ENCODE measurements around the gene SACM1L.

SACM1L gene

DNA sequence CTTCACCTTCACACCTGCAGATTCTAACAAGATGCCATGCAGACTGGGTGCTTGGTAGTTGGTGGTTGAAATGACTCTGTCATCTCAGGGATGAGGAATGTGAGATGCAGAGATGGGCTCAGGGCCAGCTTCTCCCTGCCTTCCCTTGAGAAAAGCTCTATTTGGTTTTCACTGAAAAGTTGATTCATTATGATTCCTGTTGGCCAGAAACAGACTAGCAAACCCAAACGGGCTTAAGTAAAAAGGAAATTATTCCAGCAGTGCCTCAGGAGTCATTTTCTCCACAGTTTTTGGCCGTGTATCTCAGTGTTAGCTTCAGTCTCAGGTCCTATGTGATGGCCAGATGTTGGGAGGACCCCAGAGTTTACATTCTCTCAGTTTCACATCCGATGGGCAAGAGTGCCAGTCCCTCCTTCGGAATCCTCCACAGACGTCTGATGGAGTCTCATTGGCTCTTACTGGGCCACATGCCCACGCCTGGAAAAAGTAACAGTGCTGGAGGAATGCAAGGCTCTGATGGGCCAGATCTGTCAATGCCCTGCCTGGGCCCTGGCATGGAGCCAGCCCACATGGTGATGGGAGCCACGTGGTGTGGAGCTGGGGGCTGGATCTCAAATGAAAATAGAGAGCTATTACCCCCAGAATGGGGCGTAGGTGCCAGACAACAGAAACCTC is 22.3 kb upstream of the SACM1L start:
- Histone ChIP-seq H3K27me3 (ENCODE audit: insufficient read depth, low read length, poor library complexity) (no peaks in the 10 kb centered on the region), H3K4me1 (ENCODE audit: insufficient read depth, low read length) (peaks cover 25% of the 10 kb centered on the region), H3K9me3 (ENCODE audit: insufficient read depth, low read length, severe bottlenecking) (no peaks in the 10 kb centered on the region), H4K20me1 (ENCODE audit: insufficient read depth, low read length) (no peaks in the 10 kb centered on the region; the same call in 1 of the 2 replicates), H3K27ac (ENCODE audit: low read length) (0 out of 2 replicates have a peak overlapping the region, but pooled peaks have one; percentile 15), H3K79me2 (ENCODE audit: insufficient read depth, low read length) (peaks cover 33% of the 10 kb centered on the region), H2AFZ (ENCODE audit: low read depth, low read length) (no peak overlapping the region), H3K4me2 (ENCODE audit: insufficient read depth, low read length) (no peak overlapping the region), H3K36me3 (ENCODE audit: insufficient read depth, low read length) (peaks cover 67% of the 10 kb centered on the region), H3K4me3 (ENCODE audit: low read depth in 1 of 2, low read length in 2 of 2) (no peak overlapping the region), H3K9ac (ENCODE audit: low read depth, low read length) (no peak overlapping the region)
- DNase-seq (no peak), ATAC-seq (ENCODE audit: insufficient read depth, low read depth) (no peak)
- no peak for TF ChIP-seq EZH2 (IDR thresholded peaks at IDR 0.05; ENCODE audit: borderline replicate concordance, low read depth, low read length, severe bottlenecking)
- TF ChIP-seq, protein P1, sequence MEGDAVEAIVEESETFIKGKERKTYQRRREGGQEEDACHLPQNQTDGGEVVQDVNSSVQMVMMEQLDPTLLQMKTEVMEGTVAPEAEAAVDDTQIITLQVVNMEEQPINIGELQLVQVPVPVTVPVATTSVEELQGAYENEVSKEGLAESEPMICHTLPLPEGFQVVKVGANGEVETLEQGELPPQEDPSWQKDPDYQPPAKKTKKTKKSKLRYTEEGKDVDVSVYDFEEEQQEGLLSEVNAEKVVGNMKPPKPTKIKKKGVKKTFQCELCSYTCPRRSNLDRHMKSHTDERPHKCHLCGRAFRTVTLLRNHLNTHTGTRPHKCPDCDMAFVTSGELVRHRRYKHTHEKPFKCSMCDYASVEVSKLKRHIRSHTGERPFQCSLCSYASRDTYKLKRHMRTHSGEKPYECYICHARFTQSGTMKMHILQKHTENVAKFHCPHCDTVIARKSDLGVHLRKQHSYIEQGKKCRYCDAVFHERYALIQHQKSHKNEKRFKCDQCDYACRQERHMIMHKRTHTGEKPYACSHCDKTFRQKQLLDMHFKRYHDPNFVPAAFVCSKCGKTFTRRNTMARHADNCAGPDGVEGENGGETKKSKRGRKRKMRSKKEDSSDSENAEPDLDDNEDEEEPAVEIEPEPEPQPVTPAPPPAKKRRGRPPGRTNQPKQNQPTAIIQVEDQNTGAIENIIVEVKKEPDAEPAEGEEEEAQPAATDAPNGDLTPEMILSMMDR (IDR thresholded peaks at IDR 0.05; ENCODE audit: borderline replicate concordance, extremely low read depth, low read length, poor library complexity, severe bottlenecking): no peak

DNA sequence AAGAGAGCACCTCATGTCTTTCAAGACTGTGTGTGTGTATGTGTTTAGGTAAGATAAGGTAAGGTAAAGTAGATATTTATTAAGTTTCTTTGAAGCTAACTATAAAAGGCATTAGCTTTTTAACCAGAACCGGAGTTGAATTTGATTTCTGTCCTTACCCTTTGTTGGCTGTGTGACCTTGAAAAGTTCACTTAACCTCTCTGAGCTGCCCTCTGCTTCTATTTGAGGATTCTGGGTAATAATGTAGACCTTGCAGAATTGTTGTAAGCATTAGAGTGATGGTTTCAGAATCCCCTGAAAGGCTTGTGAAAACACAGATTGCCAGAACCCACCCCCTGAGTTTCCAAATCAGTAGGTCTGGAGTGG is 21.6 kb upstream of the SACM1L start:
- ATAC-seq (ENCODE audit: insufficient read depth, low read depth): no peak
- DNase-seq: no peak
- H4K20me1 ChIP-seq (ENCODE audit: insufficient read depth, low read length): no peaks in the 10 kb centered on the region; the same call in 1 of the 2 replicates
- no peak overlapping the region; the same call in 1 of the 2 replicates for H3K27ac ChIP-seq (ENCODE audit: low read length)
- H3K9ac ChIP-seq (ENCODE audit: low read depth, low read length): no peak overlapping the region
- no peaks in the 10 kb centered on the region for H3K27me3 ChIP-seq (ENCODE audit: insufficient read depth, low read length, poor library complexity)
- H3K36me3 ChIP-seq (ENCODE audit: insufficient read depth, low read length): peaks cover 74% of the 10 kb centered on the region
- H3K4me2 ChIP-seq (ENCODE audit: insufficient read depth, low read length): no peak overlapping the region
- H2AFZ ChIP-seq (ENCODE audit: low read depth, low read length): no peak overlapping the region
- TF ChIP-seq EZH2 (IDR thresholded peaks at IDR 0.05; ENCODE audit: borderline replicate concordance, low read depth, low read length, severe bottlenecking): no peak
- TF ChIP-seq, protein P1 (IDR thresholded peaks at IDR 0.05; ENCODE audit: borderline replicate concordance, extremely low read depth, low read length, poor library complexity, severe bottlenecking): no peak
- H3K4me3 ChIP-seq (ENCODE audit: low read depth in 1 of 2, low read length in 2 of 2): no peak overlapping the region
- peaks cover 25% of the 10 kb centered on the region for H3K4me1 ChIP-seq (ENCODE audit: insufficient read depth, low read length)
- peaks cover 29% of the 10 kb centered on the region for H3K79me2 ChIP-seq (ENCODE audit: insufficient read depth, low read length)
- no peaks in the 10 kb centered on the region for H3K9me3 ChIP-seq (ENCODE audit: insufficient read depth, low read length, severe bottlenecking)

DNA sequence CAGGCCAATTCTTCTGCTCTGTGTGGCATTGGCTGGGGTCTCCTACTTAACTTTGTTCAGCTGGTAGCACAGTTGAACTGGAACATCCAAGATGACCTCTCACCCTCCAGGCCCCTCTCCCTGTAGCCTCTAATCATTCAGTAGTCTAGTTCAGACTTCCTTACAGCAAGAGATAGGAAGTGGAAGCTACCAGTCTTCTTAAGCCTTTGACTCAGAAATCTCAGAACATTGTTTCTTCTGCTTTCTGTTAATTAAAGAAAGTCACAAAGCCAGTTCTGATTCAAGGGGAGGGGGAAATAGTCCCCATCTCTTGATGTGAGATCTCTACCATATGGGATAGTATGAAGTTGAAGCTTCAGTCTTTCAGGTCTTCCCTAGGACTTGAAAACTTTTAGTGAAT is 18.8 kb upstream of the SACM1L start:
- TF ChIP-seq, protein P1 (IDR thresholded peaks at IDR 0.05; ENCODE audit: borderline replicate concordance, extremely low read depth, low read length, poor library complexity, severe bottlenecking): no peak
- no peak for TF ChIP-seq EZH2 (IDR thresholded peaks at IDR 0.05; ENCODE audit: borderline replicate concordance, low read depth, low read length, severe bottlenecking)
- Histone ChIP-seq H3K4me3 (ENCODE audit: low read depth in 1 of 2, low read length in 2 of 2) (no peak overlapping the region), H3K4me1 (ENCODE audit: insufficient read depth, low read length) (no peaks in the 10 kb centered on the region; the same call in 1 of the 2 replicates), H3K9me3 (ENCODE audit: insufficient read depth, low read length, severe bottlenecking) (no peaks in the 10 kb centered on the region), H3K36me3 (ENCODE audit: insufficient read depth, low read length) (peaks cover 95% of the 10 kb centered on the region), H3K27ac (ENCODE audit: low read length) (no peak overlapping the region), H3K4me2 (ENCODE audit: insufficient read depth, low read length) (no peak overlapping the region), H3K79me2 (ENCODE audit: insufficient read depth, low read length) (peaks cover 8% of the 10 kb centered on the region; the same call in 1 of the 2 replicates), H3K27me3 (ENCODE audit: insufficient read depth, low read length, poor library complexity) (no peaks in the 10 kb centered on the region), H3K9ac (ENCODE audit: low read depth, low read length) (no peak overlapping the region), H2AFZ (ENCODE audit: low read depth, low read length) (no peak overlapping the region), H4K20me1 (ENCODE audit: insufficient read depth, low read length) (no peaks in the 10 kb centered on the region; the same call in 1 of the 2 replicates)
- ATAC-seq (ENCODE audit: insufficient read depth, low read depth): no peak
- DNase-seq: no peak
